GM23338 (cell line): ENCODE data around the gene HDAC9.

ENCODE experiments used
- EZH2 ChIP-seq: fragments of 200-600 bp; sonication (generic); IDR thresholded peaks from one replicate; pipeline ENCODE4 v1.8.0; 2017; ENCODE audit warnings: antibody characterized with exemption, mild to moderate bottlenecking, low read depth; ENCODE audit not compliant: unreplicated experiment
- EZH2phosphoT487 ChIP-seq: fragments of 200-600 bp; sonication (generic); IDR thresholded peaks from one replicate; pipeline ENCODE4 v1.8.1; 2018; ENCODE audit warnings: antibody characterized with exemption; ENCODE audit not compliant: unreplicated experiment
- POLR2AphosphoS5 ChIP-seq: IDR thresholded peaks from 2 replicates; pipeline ENCODE4 v1.6.1; 2016; ENCODE audit warnings: antibody characterized with exemption, low read depth
- ZNF331 ChIP-seq: fragments of 250-450 bp; sonication (Bioruptor Pico); IDR thresholded peaks from 2 replicates; pipeline ENCODE4 v1.5.0; 2020; ENCODE audit warnings: low read depth, mild to moderate bottlenecking, moderate library complexity
- TF ChIP-seq, protein P1 (sequence below), 2 experiments: fragments of 200-600 bp in 1 of 2; sonication (generic) in 1 of 2; conservative IDR thresholded peaks; 2 replicates each; pipeline versions ENCODE4 v1.5.1 to v1.6.1; 2016 to 2017; ENCODE audit warnings: antibody characterized with exemption in 2 of 2, low read depth in 2 of 2, mild to moderate bottlenecking in 2 of 2, moderate library complexity in 1 of 2
- TF ChIP-seq, protein P2 (sequence below): IDR thresholded peaks from one replicate; pipeline ENCODE4 v1.6.1; 2018; ENCODE audit warnings: antibody characterized with exemption; ENCODE audit not compliant: unreplicated experiment

DNA sequence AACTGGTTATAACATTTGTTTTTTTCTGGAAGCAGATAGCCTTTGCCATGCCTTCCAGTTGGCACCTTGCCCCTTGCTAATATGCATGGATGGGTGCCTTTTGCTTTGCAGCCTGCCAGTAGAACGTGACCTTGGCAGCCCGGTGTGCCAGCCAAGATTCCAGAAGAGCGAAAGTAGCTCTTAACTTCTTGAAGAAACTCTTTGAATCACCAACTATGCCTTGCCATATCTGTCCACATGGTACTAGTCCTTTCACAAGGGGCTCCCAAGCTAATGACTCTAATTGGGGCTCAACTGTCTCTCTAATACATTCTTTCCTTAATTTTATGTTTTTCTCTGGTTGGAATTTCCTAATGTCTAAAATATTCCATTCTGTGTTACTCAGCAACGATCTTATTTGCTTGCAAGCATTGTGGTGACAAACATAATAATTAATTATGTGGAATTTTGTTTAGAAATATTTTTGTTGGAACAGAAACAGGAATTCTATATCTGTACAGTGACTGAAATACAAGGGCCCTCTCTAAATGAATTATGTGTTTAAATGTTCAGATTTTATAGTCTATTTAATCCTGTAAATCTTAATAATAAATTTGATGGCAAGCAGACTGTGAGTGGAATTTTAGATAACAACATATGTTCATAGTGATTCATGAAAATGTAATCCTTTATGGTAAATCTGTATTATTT, 45.8 kb downstream of the HDAC9 start:
- TF ChIP-seq EZH2: no peak
- TF ChIP-seq, protein P1, sequence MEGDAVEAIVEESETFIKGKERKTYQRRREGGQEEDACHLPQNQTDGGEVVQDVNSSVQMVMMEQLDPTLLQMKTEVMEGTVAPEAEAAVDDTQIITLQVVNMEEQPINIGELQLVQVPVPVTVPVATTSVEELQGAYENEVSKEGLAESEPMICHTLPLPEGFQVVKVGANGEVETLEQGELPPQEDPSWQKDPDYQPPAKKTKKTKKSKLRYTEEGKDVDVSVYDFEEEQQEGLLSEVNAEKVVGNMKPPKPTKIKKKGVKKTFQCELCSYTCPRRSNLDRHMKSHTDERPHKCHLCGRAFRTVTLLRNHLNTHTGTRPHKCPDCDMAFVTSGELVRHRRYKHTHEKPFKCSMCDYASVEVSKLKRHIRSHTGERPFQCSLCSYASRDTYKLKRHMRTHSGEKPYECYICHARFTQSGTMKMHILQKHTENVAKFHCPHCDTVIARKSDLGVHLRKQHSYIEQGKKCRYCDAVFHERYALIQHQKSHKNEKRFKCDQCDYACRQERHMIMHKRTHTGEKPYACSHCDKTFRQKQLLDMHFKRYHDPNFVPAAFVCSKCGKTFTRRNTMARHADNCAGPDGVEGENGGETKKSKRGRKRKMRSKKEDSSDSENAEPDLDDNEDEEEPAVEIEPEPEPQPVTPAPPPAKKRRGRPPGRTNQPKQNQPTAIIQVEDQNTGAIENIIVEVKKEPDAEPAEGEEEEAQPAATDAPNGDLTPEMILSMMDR (conservative IDR thresholded peaks at IDR 0.05; ENCODE audit: low read depth in 2 of 2): no peak
- no peak for TF ChIP-seq EZH2phosphoT487
- TF ChIP-seq, protein P2, sequence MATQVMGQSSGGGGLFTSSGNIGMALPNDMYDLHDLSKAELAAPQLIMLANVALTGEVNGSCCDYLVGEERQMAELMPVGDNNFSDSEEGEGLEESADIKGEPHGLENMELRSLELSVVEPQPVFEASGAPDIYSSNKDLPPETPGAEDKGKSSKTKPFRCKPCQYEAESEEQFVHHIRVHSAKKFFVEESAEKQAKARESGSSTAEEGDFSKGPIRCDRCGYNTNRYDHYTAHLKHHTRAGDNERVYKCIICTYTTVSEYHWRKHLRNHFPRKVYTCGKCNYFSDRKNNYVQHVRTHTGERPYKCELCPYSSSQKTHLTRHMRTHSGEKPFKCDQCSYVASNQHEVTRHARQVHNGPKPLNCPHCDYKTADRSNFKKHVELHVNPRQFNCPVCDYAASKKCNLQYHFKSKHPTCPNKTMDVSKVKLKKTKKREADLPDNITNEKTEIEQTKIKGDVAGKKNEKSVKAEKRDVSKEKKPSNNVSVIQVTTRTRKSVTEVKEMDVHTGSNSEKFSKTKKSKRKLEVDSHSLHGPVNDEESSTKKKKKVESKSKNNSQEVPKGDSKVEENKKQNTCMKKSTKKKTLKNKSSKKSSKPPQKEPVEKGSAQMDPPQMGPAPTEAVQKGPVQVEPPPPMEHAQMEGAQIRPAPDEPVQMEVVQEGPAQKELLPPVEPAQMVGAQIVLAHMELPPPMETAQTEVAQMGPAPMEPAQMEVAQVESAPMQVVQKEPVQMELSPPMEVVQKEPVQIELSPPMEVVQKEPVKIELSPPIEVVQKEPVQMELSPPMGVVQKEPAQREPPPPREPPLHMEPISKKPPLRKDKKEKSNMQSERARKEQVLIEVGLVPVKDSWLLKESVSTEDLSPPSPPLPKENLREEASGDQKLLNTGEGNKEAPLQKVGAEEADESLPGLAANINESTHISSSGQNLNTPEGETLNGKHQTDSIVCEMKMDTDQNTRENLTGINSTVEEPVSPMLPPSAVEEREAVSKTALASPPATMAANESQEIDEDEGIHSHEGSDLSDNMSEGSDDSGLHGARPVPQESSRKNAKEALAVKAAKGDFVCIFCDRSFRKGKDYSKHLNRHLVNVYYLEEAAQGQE: no peak
- no peak for TF ChIP-seq POLR2AphosphoS5
- no peak for TF ChIP-seq ZNF331 (CRISPR knock-in tag)
